PC-3 (cell line): ENCODE results near the gene SETD1A.

Experiments
- EZH2 ChIP-seq: fragments of 300-600 bp; sonication (generic); IDR thresholded peaks from one replicate; pipeline ENCODE4 v1.6.1; 2017; ENCODE audit warnings: antibody characterized with exemption, mild to moderate bottlenecking, low read length; ENCODE audit not compliant: unreplicated experiment
- EZH2phosphoT487 ChIP-seq: fragments of 300-600 bp; sonication (generic); IDR thresholded peaks from 2 replicates; pipeline ENCODE4 v1.6.1; 2018; ENCODE audit warnings: mild to moderate bottlenecking, antibody characterized with exemption, low read length, borderline replicate concordance
- TF ChIP-seq, protein P1 (sequence below): fragments of 300-600 bp; sonication (generic); conservative IDR thresholded peaks from 2 replicates; pipeline ENCODE4 v1.5.1; 2017; ENCODE audit warnings: antibody characterized with exemption, low read depth, mild to moderate bottlenecking, low read length

- TF ChIP-seq, protein P1, sequence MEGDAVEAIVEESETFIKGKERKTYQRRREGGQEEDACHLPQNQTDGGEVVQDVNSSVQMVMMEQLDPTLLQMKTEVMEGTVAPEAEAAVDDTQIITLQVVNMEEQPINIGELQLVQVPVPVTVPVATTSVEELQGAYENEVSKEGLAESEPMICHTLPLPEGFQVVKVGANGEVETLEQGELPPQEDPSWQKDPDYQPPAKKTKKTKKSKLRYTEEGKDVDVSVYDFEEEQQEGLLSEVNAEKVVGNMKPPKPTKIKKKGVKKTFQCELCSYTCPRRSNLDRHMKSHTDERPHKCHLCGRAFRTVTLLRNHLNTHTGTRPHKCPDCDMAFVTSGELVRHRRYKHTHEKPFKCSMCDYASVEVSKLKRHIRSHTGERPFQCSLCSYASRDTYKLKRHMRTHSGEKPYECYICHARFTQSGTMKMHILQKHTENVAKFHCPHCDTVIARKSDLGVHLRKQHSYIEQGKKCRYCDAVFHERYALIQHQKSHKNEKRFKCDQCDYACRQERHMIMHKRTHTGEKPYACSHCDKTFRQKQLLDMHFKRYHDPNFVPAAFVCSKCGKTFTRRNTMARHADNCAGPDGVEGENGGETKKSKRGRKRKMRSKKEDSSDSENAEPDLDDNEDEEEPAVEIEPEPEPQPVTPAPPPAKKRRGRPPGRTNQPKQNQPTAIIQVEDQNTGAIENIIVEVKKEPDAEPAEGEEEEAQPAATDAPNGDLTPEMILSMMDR = no peak
- TF ChIP-seq EZH2 (no peak), EZH2phosphoT487 (no peak)
Observed at GRCh38 chr16:31002250-31002700, 44.7 kb downstream of the SETD1A start.
